SK-N-SH treated with all-trans-retinoic acid at 6 μM for 48 hours (cell line): ENCODE results near the gene TMEM63A.
A peak's percentile ranks its signal among the peaks of the same experiment; 100 is the strongest.

Experiments used
- ATAC-seq: fragments of 200-7000 bp; cut with Tn5 transposase; 3 replicates; pipeline ENCODE4 v1.9.1; 2020; ENCODE audit warnings: mild to moderate bottlenecking, moderate library complexity
- ARNTL ChIP-seq: fragments of 450-650 bp; formaldehyde crosslinking; IDR thresholded peaks from 2 replicates; pipeline ENCODE4 v1.5.0; 2020; ENCODE audit warnings: low read depth, mild to moderate bottlenecking, moderate library complexity, borderline replicate concordance
- BACH2 ChIP-seq: fragments of 250-450 bp; sonication (Bioruptor Pico); IDR thresholded peaks from 2 replicates; pipeline ENCODE4 v1.9.0; 2021; ENCODE audit warnings: mild to moderate bottlenecking, borderline replicate concordance
- CREB5 ChIP-seq: fragments of 250-450 bp; sonication (Bioruptor Pico); IDR thresholded peaks from 2 replicates; pipeline ENCODE4 v1.5.1; 2020; ENCODE audit warnings: low read depth, mild to moderate bottlenecking, moderate library complexity
- CSDC2 ChIP-seq: fragments of 250-450 bp; sonication (Bioruptor Pico); IDR thresholded peaks from 2 replicates; pipeline ENCODE4 v1.5.0; 2020; ENCODE audit warnings: mild to moderate bottlenecking, moderate library complexity
- CSRNP3 ChIP-seq: fragments of 250-450 bp; sonication (Bioruptor Pico); IDR thresholded peaks from 2 replicates; pipeline ENCODE4 v1.5.1; 2021; ENCODE audit warnings: mild to moderate bottlenecking, moderate library complexity
- ESRRG ChIP-seq: fragments of 250-450 bp; sonication (Bioruptor Pico); IDR thresholded peaks from 2 replicates; pipeline ENCODE4 v1.6.1; 2021; ENCODE audit warnings: mild to moderate bottlenecking
- GLIS3 ChIP-seq: fragments of 250-450 bp; sonication (Bioruptor Pico); IDR thresholded peaks from 2 replicates; pipeline ENCODE4 v1.5.0; 2020; ENCODE audit warnings: mild to moderate bottlenecking, moderate library complexity
- ISL1 ChIP-seq: fragments of 250-450 bp; sonication (Bioruptor Pico); IDR thresholded peaks from 2 replicates; pipeline ENCODE4 v2.1.2; 2022; ENCODE audit warnings: mild to moderate bottlenecking, moderate library complexity
- OSR1 ChIP-seq: fragments of 250-450 bp; sonication (Bioruptor Pico); IDR thresholded peaks from 2 replicates; pipeline ENCODE4 v1.8.0; 2022; ENCODE audit warnings: moderate library complexity, mild to moderate bottlenecking, inconsistent platforms
- PATZ1 ChIP-seq: fragments of 250-450 bp; sonication (Bioruptor Pico); IDR thresholded peaks from 2 replicates; pipeline ENCODE4 v1.8.0; 2020; ENCODE audit warnings: mild to moderate bottlenecking, moderate library complexity, borderline replicate concordance
- POU6F1 ChIP-seq: fragments of 250-450 bp; sonication (Bioruptor Pico); IDR thresholded peaks from 2 replicates; pipeline ENCODE4 v1.8.0; 2021; ENCODE audit warnings: low read depth, mild to moderate bottlenecking, moderate library complexity, borderline replicate concordance
- RARB ChIP-seq: fragments of 250-450 bp; sonication (Bioruptor Pico); IDR thresholded peaks from 2 replicates; pipeline ENCODE4 v1.8.0; 2021; ENCODE audit warnings: mild to moderate bottlenecking, moderate library complexity
- SNAI2 ChIP-seq: fragments of 250-450 bp; sonication (Bioruptor Pico); IDR thresholded peaks from 2 replicates; pipeline ENCODE4 v1.5.0; 2020; ENCODE audit warnings: mild to moderate bottlenecking, moderate library complexity
- TOX ChIP-seq: fragments of 250-450 bp; sonication (Bioruptor Pico); IDR thresholded peaks from 2 replicates; pipeline ENCODE4 v1.8.0; 2021; ENCODE audit warnings: mild to moderate bottlenecking, moderate library complexity, borderline replicate concordance
- TSHZ2 ChIP-seq: fragments of 250-450 bp; sonication (Bioruptor Pico); IDR thresholded peaks from 2 replicates; pipeline ENCODE4 v1.5.0; 2020; ENCODE audit warnings: mild to moderate bottlenecking, moderate library complexity
- ZC3H10 ChIP-seq: fragments of 250-450 bp; sonication (Bioruptor Pico); IDR thresholded peaks from 2 replicates; pipeline ENCODE4 v1.5.1; 2021; ENCODE audit warnings: mild to moderate bottlenecking, moderate library complexity
- ZFP3 ChIP-seq: fragments of 250-450 bp; sonication (Bioruptor Pico); IDR thresholded peaks from 2 replicates; pipeline ENCODE4 v1.5.0; 2020; ENCODE audit warnings: mild to moderate bottlenecking, moderate library complexity
- ZFP30 ChIP-seq: fragments of 450-650 bp; formaldehyde crosslinking; IDR thresholded peaks from 2 replicates; pipeline ENCODE4 v1.5.0; 2022; ENCODE audit warnings: mild to moderate bottlenecking, moderate library complexity
- ZNF565 ChIP-seq: fragments of 450-650 bp; formaldehyde crosslinking; conservative IDR thresholded peaks from 2 replicates; pipeline ENCODE4 v1.5.0; 2020; ENCODE audit warnings: low read depth, mild to moderate bottlenecking, moderate library complexity
- ZNF70 ChIP-seq: fragments of 450-650 bp; formaldehyde crosslinking; IDR thresholded peaks from 2 replicates; pipeline ENCODE4 v1.5.0; 2020; ENCODE audit warnings: mild to moderate bottlenecking, moderate library complexity
- ZNF8 ChIP-seq: fragments of 450-650 bp; formaldehyde crosslinking; IDR thresholded peaks from 2 replicates; pipeline ENCODE4 v1.5.0; 2020; ENCODE audit warnings: mild to moderate bottlenecking, moderate library complexity

The TMEM63A gene

GRCh38 chr1:225845571-225846259 is 36.5 kb downstream of the TMEM63A start:
- peak; percentile 90 for ATAC-seq
- no peak for TF ChIP-seq GLIS3
- no peak for TF ChIP-seq TOX (CRISPR knock-in tag)
- no peak for TF ChIP-seq CREB5 (CRISPR knock-in tag)
- TF ChIP-seq ZC3H10 (CRISPR knock-in tag) = no peak
- no peak for TF ChIP-seq ISL1 (CRISPR knock-in tag)
- no peak for TF ChIP-seq ZFP3
- no peak for TF ChIP-seq CSRNP3 (CRISPR knock-in tag)
- no peak for TF ChIP-seq ESRRG (CRISPR knock-in tag)
- TF ChIP-seq SNAI2 = no peak
- no peak for TF ChIP-seq ZNF8 (CRISPR knock-in tag)
- TF ChIP-seq OSR1 (CRISPR knock-in tag) = no peak
- no peak for TF ChIP-seq CSDC2 (CRISPR knock-in tag)

GRCh38 chr1:225845097-225845496 is 37.1 kb downstream of the TMEM63A start:
- ATAC-seq = no peak
- no peak for TF ChIP-seq ZFP30 (CRISPR knock-in tag)
- TF ChIP-seq TSHZ2 (CRISPR knock-in tag) = no peak
- TF ChIP-seq ARNTL (CRISPR knock-in tag) = no peak
- no peak for TF ChIP-seq ZNF565 (CRISPR knock-in tag)
- TF ChIP-seq RARB (CRISPR knock-in tag) = no peak
- no peak for TF ChIP-seq POU6F1 (CRISPR knock-in tag)
- no peak for TF ChIP-seq TOX (CRISPR knock-in tag)
- TF ChIP-seq ZNF70 (CRISPR knock-in tag) = no peak
- TF ChIP-seq ESRRG (CRISPR knock-in tag) = no peak
- no peak for TF ChIP-seq BACH2 (CRISPR knock-in tag)
- TF ChIP-seq ISL1 (CRISPR knock-in tag) = no peak
- no peak for TF ChIP-seq OSR1 (CRISPR knock-in tag)
- TF ChIP-seq PATZ1 (CRISPR knock-in tag) = no peak
- TF ChIP-seq CSDC2 (CRISPR knock-in tag) = no peak
- TF ChIP-seq CREB5 (CRISPR knock-in tag) = no peak
- TF ChIP-seq SNAI2 = no peak
- no peak for TF ChIP-seq GLIS3
- TF ChIP-seq ZNF8 (CRISPR knock-in tag) = no peak
